ENCODE results near the gene GPR137. TPM values are rescaled to one million over a fixed set of nuclear protein-coding genes. Genes with fewer than 3 reads are reported as not detected.

Gene GPR137
- total and polyA plus RNA-seq, 9 of the 15 experiments (the other 6 are each of a cell fraction or from before 2014, with no cell fraction given) = 0.32 to 26.7 (median 10.7) TPM

DNA sequence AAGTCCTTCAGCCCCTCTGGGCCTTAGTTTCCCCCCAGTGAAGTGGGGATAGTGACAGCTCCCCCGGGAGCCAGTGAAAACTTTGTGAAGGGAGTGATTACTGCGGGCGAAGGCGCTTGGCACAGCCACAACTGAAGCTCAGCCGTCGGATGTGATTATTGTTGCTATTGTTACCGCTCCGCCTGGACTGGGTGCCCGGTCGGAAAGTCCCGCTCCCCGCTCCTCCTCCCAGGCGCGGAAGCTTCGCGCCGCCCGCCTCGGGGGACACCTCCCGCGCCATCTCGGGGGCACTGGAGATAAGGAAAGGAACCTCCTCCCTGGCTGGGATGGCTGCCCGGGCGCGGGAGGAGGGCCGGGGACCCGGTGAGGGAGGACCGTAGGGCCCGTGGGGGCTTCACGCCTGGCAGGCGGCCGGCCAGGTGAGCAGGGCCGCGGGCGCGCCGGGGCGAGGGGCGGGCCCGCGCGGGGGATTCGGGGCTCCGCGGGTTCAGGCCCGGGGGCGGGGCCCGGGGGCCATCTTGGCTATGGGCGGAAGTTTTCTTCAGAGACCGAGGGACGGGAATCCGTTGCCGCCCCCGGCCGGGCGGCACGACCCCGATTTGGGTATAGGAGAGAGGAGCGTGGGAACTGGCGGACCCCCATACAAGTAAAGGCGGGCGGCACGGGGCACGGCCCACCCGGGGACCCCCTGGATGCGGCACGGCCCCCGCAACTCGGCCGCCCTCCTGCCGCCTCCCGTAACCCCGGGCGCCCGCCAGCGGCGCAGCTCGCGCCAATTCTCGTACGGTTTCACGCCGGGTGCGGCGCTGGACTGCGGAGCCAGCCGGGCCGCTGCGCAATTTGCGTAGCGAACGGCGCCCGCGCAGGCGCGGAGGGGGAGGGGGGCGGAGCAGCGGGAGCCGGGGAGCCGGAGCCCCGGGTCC, at the start of gene GPR137 (continued):
- TF ChIP-seq, protein P1, sequence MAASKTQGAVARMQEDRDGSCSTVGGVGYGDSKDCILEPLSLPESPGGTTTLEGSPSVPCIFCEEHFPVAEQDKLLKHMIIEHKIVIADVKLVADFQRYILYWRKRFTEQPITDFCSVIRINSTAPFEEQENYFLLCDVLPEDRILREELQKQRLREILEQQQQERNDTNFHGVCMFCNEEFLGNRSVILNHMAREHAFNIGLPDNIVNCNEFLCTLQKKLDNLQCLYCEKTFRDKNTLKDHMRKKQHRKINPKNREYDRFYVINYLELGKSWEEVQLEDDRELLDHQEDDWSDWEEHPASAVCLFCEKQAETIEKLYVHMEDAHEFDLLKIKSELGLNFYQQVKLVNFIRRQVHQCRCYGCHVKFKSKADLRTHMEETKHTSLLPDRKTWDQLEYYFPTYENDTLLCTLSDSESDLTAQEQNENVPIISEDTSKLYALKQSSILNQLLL (CRISPR knock-in tag; IDR thresholded peaks at IDR 0.05; ENCODE audit: borderline replicate concordance) = no peak
- TF ChIP-seq HMGXB4 (CRISPR knock-in tag; IDR thresholded peaks at IDR 0.05) = no peak
- TF ChIP-seq ZNF644 (tag; IDR thresholded peaks at IDR 0.05; ENCODE audit: low read depth) = no peak
- TF ChIP-seq SMARCA5 (IDR thresholded peaks at IDR 0.05) = no peak
- 0 out of 2 replicates have a peak, but pooled peaks have one; percentile 33 for TF ChIP-seq NR4A1 (CRISPR knock-in tag; IDR thresholded peaks at IDR 0.05)
- TF ChIP-seq NR4A1 (tag; IDR thresholded peaks at IDR 0.05) = no peak
- no peak for TF ChIP-seq MCM5 (IDR thresholded peaks at IDR 0.05; ENCODE audit: low read depth)
- TF ChIP-seq ARID2 (IDR thresholded peaks at IDR 0.05) = no peak
- no peak for TF ChIP-seq ZEB2 (IDR thresholded peaks at IDR 0.05)
- TF ChIP-seq AFF1 (IDR thresholded peaks at IDR 0.05; ENCODE audit: low read depth in 1 of 2, partially characterized antibody in 2 of 2) = no peak
- TF ChIP-seq, protein P2, sequence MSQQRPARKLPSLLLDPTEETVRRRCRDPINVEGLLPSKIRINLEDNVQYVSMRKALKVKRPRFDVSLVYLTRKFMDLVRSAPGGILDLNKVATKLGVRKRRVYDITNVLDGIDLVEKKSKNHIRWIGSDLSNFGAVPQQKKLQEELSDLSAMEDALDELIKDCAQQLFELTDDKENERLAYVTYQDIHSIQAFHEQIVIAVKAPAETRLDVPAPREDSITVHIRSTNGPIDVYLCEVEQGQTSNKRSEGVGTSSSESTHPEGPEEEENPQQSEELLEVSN (IDR thresholded peaks at IDR 0.05; ENCODE audit: borderline replicate concordance in 1 of 2, extremely low read depth in 1 of 2, insufficient read depth in 1 of 2, insufficient read length in 1 of 2, low read depth in 1 of 2, low read length in 1 of 2, poor library complexity in 1 of 2, severe bottlenecking in 1 of 2) = peak in 1 of 2 experiments; percentile 59
- TF ChIP-seq MCM7 (IDR thresholded peaks at IDR 0.05) = no peak
- TF ChIP-seq NCOA6 (IDR thresholded peaks at IDR 0.05) = no peak
- TF ChIP-seq, protein P3, sequence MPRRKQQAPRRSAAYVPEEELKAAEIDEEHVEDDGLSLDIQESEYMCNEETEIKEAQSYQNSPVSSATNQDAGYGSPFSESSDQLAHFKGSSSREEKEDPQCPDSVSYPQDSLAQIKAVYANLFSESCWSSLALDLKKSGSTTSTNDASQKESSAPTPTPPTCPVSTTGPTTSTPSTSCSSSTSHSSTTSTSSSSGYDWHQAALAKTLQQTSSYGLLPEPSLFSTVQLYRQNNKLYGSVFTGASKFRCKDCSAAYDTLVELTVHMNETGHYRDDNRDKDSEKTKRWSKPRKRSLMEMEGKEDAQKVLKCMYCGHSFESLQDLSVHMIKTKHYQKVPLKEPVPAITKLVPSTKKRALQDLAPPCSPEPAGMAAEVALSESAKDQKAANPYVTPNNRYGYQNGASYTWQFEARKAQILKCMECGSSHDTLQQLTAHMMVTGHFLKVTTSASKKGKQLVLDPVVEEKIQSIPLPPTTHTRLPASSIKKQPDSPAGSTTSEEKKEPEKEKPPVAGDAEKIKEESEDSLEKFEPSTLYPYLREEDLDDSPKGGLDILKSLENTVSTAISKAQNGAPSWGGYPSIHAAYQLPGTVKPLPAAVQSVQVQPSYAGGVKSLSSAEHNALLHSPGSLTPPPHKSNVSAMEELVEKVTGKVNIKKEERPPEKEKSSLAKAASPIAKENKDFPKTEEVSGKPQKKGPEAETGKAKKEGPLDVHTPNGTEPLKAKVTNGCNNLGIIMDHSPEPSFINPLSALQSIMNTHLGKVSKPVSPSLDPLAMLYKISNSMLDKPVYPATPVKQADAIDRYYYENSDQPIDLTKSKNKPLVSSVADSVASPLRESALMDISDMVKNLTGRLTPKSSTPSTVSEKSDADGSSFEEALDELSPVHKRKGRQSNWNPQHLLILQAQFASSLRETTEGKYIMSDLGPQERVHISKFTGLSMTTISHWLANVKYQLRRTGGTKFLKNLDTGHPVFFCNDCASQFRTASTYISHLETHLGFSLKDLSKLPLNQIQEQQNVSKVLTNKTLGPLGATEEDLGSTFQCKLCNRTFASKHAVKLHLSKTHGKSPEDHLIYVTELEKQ (CRISPR knock-in tag; IDR thresholded peaks at IDR 0.05) = no peak
